K562 (cell line): Measurements from ENCODE around the gene ELAVL3. TPM values are rescaled to one million over a fixed set of nuclear protein-coding genes. Genes with fewer than 3 reads are reported as not detected.

ENCODE experiments used
- ARID4B ChIP-seq: sonication (generic); formaldehyde crosslinking; IDR thresholded peaks from 2 replicates; pipeline ENCODE4 v1.8.0; 2022; ENCODE audit warnings: mild to moderate bottlenecking, missing genetic modification reagents
- FIP1L1 ChIP-seq: fragments of 200-400 bp; formaldehyde crosslinking; IDR thresholded peaks from 2 replicates; pipeline ENCODE4 v1.6.1; 2018; ENCODE audit warnings: mild to moderate bottlenecking, low read depth, low read length; ENCODE audit not compliant: poor library complexity, severe bottlenecking
- SMARCA4 ChIP-seq: fragments of 450-650 bp; IDR thresholded peaks from 2 replicates; pipeline ENCODE4 v1.6.1; 2016
- TRIM25 ChIP-seq: fragments of 450-650 bp; IDR thresholded peaks from 2 replicates; pipeline ENCODE4 v1.7.0; 2016; ENCODE audit warnings: borderline replicate concordance
- polyA plus RNA-seq, 8 experiments: library from polyadenylated mRNA; depleted of rRNA in 4 of 8; stranded (reverse) in 5 of 8; unstranded in 3 of 8; fragments of >200 nt; fragmentation: Nextera tagmentation in 2 of 8; fragmentation: Illumina TruSeq in 1 of 8; extraction: Ambion mirVana in 2 of 8; extraction: Trizol in 1 of 8; gene quantifications; 2 replicates each; pipeline versions ENCODE4 v1.2.1 to v1.2.3, GENCODE V29; 2011 to 2014; ENCODE audit warnings: inconsistent platforms in 1 of 8, missing spikeins in 1 of 8
- total RNA-seq, 7 experiments: library from RNA; depleted of rRNA in 6 of 7; stranded (reverse); fragments of >200 nt in 6 of 7; fragmentation: Illumina TruSeq in 2 of 7; extraction: Trizol in 2 of 7; gene quantifications; 2 replicates each; pipeline versions ENCODE4 v1.2.1 to v1.2.3, GENCODE V29; 2011 to 2021; ENCODE audit warnings: low replicate concordance in 1 of 7
- TF ChIP-seq, protein P1 (sequence below): sonication (generic); formaldehyde crosslinking; IDR thresholded peaks from 2 replicates; pipeline ENCODE4 v1.8.0; 2022; ENCODE audit warnings: mild to moderate bottlenecking, missing genetic modification reagents, borderline replicate concordance

ELAVL3 gene
- total and polyA plus RNA-seq, 9 of the 15 experiments (the other 6 are each of a cell fraction or from before 2014, with no cell fraction given) = not detected

- no peak for TF ChIP-seq FIP1L1
- no peak for TF ChIP-seq SMARCA4
- TF ChIP-seq ARID4B (CRISPR knock-in tag) = peak; percentile 7; the same call in 1 of the 2 replicates
- 0 out of 2 replicates have a peak, but pooled peaks have one; percentile 9 for TF ChIP-seq TRIM25
- TF ChIP-seq, protein P1, sequence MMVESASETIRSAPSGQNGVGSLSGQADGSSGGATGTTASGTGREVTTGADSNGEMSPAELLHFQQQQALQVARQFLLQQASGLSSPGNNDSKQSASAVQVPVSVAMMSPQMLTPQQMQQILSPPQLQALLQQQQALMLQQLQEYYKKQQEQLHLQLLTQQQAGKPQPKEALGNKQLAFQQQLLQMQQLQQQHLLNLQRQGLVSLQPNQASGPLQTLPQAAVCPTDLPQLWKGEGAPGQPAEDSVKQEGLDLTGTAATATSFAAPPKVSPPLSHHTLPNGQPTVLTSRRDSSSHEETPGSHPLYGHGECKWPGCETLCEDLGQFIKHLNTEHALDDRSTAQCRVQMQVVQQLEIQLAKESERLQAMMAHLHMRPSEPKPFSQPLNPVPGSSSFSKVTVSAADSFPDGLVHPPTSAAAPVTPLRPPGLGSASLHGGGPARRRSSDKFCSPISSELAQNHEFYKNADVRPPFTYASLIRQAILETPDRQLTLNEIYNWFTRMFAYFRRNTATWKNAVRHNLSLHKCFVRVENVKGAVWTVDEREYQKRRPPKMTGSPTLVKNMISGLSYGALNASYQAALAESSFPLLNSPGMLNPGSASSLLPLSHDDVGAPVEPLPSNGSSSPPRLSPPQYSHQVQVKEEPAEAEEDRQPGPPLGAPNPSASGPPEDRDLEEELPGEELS (CRISPR knock-in tag) = 0 out of 2 replicates have a peak, but pooled peaks have one; percentile 7
These were observed 45.0 kb downstream of the ELAVL3 start (continued) for GRCh38 chr19:11435833-11436313.
